ENCODE measurements around the gene TRPC6. TPM values are rescaled to one million over a fixed set of nuclear protein-coding genes. Genes with fewer than 3 reads are reported as not detected.
"Not testable (repeated sequence)": the region's sequence is repeated elsewhere in the genome, so short reads cannot be mapped to it uniquely, and the experiment has no call there.

TRPC6 gene
- total RNA-seq, 1 experiment from 2014 or later, result not detected

DNA sequence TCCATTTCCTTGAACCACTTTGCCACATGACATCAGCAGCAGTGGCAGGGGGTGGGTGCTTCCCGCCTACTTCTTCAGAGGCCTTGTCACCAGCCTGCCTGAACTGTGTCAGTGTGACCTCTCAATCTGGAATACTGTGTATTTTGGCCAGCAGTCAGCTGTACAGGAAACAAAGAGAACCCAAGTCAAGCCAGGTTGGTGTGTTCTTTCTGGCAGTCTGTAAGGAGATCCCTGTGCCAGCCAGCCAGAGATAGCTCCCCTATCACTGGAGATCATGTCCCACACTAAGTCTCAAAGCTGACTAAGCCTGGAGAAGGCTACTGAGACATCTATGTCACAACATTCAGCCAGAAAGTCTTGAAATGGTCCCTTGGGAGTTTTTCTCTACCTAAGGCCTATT lies 142.1 kb downstream of the TRPC6 start:
- H3K4me2 ChIP-seq (ENCODE audit: low read length), result no peak overlapping the region
- H3K9me2 ChIP-seq (replicated peaks; ENCODE audit: low read length), result no peaks in the 10 kb centered on the region
- ChIA-PET POLR2A (ENCODE audit: unreplicated experiment) (no interaction called here), CTCF (no interaction called here)
- H3K27ac ChIP-seq (ENCODE audit: low read length), result no peak overlapping the region
- no peaks in the 10 kb centered on the region for H3F3A ChIP-seq (ENCODE audit: low read length, unreplicated experiment)
- H3K4me1 ChIP-seq (ENCODE audit: insufficient read depth, low read length), result peaks cover 40% of the 10 kb centered on the region
- H3K4me3 ChIP-seq (ENCODE audit: low read length), result no peak overlapping the region
- no peak overlapping the region for H2AFZ ChIP-seq (ENCODE audit: low read length)
- no peaks in the 10 kb centered on the region for H3K9me3 ChIP-seq (ENCODE audit: low read length)
- DNase-seq, result peak; percentile 58
- H3K36me3 ChIP-seq (ENCODE audit: low read depth, low read length), result no peaks in the 10 kb centered on the region
- H3K9ac ChIP-seq (ENCODE audit: low read length), result no peak overlapping the region
- H4K20me1 ChIP-seq (ENCODE audit: low read length), result no peaks in the 10 kb centered on the region
- BruUV-seq (replicated peaks), result no TSS peak
- no peak for ATAC-seq
- H3K27me3 ChIP-seq (ENCODE audit: low read length), result no peaks in the 10 kb centered on the region
- H3K79me2 ChIP-seq (ENCODE audit: low read length), result no peaks in the 10 kb centered on the region
- no peak for TF ChIP-seq EZH2phosphoT487 (IDR thresholded peaks at IDR 0.05; ENCODE audit: borderline replicate concordance, low read length)
- TF ChIP-seq EZH2 (IDR thresholded peaks at IDR 0.05; ENCODE audit: low read length, unreplicated experiment), result no peak
- TF ChIP-seq, protein P1, sequence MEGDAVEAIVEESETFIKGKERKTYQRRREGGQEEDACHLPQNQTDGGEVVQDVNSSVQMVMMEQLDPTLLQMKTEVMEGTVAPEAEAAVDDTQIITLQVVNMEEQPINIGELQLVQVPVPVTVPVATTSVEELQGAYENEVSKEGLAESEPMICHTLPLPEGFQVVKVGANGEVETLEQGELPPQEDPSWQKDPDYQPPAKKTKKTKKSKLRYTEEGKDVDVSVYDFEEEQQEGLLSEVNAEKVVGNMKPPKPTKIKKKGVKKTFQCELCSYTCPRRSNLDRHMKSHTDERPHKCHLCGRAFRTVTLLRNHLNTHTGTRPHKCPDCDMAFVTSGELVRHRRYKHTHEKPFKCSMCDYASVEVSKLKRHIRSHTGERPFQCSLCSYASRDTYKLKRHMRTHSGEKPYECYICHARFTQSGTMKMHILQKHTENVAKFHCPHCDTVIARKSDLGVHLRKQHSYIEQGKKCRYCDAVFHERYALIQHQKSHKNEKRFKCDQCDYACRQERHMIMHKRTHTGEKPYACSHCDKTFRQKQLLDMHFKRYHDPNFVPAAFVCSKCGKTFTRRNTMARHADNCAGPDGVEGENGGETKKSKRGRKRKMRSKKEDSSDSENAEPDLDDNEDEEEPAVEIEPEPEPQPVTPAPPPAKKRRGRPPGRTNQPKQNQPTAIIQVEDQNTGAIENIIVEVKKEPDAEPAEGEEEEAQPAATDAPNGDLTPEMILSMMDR (conservative IDR thresholded peaks at IDR 0.05; ENCODE audit: low read depth, low read length), result no peak
- intact Hi-C loops (cut with micrococcal nuclease), result no loop called here

DNA sequence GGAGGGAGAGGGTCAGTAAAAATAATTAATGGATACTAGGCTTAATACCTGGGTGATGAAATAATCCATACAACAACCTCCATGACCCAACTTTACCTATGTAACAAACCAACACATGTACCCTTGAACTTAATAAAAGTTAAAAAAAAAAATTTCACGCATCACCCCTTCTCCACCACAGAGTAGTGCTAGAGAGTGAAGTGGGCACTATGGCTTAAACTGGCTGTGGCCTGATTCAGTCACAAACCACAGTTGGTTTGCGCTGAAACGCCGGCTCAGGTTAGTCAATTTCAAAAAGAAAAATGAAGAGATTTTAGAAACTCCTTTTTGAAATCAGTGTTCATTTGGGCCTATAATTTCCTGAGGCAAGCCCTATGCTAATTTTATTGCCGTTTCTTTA lies 144.3 kb downstream of the TRPC6 start:
- peak; percentile 26 for DNase-seq
- Histone ChIP-seq H3K9ac (ENCODE audit: low read length) (no peak overlapping the region), H3K4me1 (ENCODE audit: insufficient read depth, low read length) (peaks cover 18% of the 10 kb centered on the region), H3K79me2 (ENCODE audit: low read length) (no peaks in the 10 kb centered on the region), H3K36me3 (ENCODE audit: low read depth, low read length) (no peaks in the 10 kb centered on the region), H3K4me3 (ENCODE audit: low read length) (no peak overlapping the region), H3K9me2 (replicated peaks; ENCODE audit: low read length) (no peaks in the 10 kb centered on the region), H3K27me3 (ENCODE audit: low read length) (no peaks in the 10 kb centered on the region), H3F3A (ENCODE audit: low read length, unreplicated experiment) (no peaks in the 10 kb centered on the region), H3K9me3 (ENCODE audit: low read length) (no peaks in the 10 kb centered on the region), H2AFZ (ENCODE audit: low read length) (no peak overlapping the region), H4K20me1 (ENCODE audit: low read length) (no peaks in the 10 kb centered on the region), H3K27ac (ENCODE audit: low read length) (no peak overlapping the region), H3K4me2 (ENCODE audit: low read length) (no peak overlapping the region)
- POLR2A ChIA-PET (ENCODE audit: unreplicated experiment), result interaction anchor here (0.6 kb wide), 1 partner anchor 445 kb away, joined by 7 read pairs; no protein-coding TSS in a partner anchor
- ATAC-seq, result no peak
- no peak for TF ChIP-seq EZH2phosphoT487 (IDR thresholded peaks at IDR 0.05; ENCODE audit: borderline replicate concordance, low read length)
- no peak for TF ChIP-seq EZH2 (IDR thresholded peaks at IDR 0.05; ENCODE audit: low read length, unreplicated experiment)
- TF ChIP-seq, protein P1 (conservative IDR thresholded peaks at IDR 0.05; ENCODE audit: low read depth, low read length), result peak; percentile 44; the same call in 1 of the 2 replicates
- intact Hi-C loops (cut with micrococcal nuclease), result no loop called here
- CTCF ChIA-PET, result interaction anchor here (0.6 kb wide), 1 partner anchor 420 kb away, joined by 3 read pairs; no protein-coding TSS in a partner anchor
- no TSS peak for BruUV-seq (replicated peaks)

DNA sequence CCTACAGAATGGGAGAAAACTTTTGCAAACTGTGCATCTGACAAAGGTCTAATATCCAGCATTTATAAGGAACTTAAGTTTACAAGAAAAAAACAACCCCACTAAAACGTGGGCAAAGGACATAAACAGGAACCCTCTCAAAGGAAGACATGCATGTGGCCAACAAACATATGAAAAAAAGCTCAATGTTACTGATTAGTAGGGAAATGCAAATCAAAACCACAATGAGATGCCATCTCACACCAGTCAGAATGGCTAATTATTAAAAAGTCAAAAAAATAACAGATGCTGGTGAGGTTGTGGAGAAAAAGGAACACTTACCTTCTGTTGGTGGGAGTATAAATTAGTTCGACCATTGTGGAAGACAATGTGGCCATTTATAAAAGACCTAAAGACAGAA lies 145.1 kb downstream of the TRPC6 start:
- H3K27me3 ChIP-seq (ENCODE audit: low read length); ATAC-seq; H3F3A ChIP-seq (ENCODE audit: low read length, unreplicated experiment); H3K79me2 ChIP-seq (ENCODE audit: low read length); H4K20me1 ChIP-seq (ENCODE audit: low read length); H2AFZ ChIP-seq (ENCODE audit: low read length); DNase-seq; H3K9me3 ChIP-seq (ENCODE audit: low read length); H3K4me3 ChIP-seq (ENCODE audit: low read length); POLR2A ChIA-PET (ENCODE audit: unreplicated experiment); H3K27ac ChIP-seq (ENCODE audit: low read length); intact Hi-C loops (cut with micrococcal nuclease); H3K36me3 ChIP-seq (ENCODE audit: low read depth, low read length); CTCF ChIA-PET; H3K9me2 ChIP-seq (replicated peaks; ENCODE audit: low read length); H3K4me2 ChIP-seq (ENCODE audit: low read length); BruUV-seq (replicated peaks); H3K9ac ChIP-seq (ENCODE audit: low read length): not testable (repeated sequence)
- peaks cover 12% of the 10 kb centered on the region; the same call in 1 of the 2 replicates for H3K4me1 ChIP-seq (ENCODE audit: insufficient read depth, low read length)

Data from PC-3 (cell line).